ENCODE data around the gene XG.
"Not testable (repeated sequence)": the region's sequence is repeated elsewhere in the genome, so short reads cannot be mapped to it uniquely, and the experiment has no call there.

XG gene

DNA sequence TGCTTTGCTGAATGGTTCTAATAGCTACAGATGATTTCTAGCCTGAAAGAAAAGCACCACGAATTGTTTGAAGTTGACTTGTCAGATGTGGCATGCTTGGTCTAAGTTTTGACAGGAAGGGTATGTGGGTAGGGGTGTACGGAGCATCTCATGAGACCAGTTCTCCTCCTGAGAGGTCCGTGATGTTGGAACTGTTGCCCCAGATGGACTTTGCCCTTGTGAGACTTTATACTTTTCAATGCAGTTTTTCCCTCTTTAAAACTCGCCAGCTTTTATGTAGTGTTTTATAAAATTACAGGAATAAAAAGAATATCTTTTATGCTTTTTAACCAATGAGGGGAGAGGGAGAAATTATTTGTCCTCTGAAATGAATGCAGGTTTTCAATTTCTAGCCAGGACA lies 16.6 kb upstream of the XG start:
- DNase-seq: no peak

DNA sequence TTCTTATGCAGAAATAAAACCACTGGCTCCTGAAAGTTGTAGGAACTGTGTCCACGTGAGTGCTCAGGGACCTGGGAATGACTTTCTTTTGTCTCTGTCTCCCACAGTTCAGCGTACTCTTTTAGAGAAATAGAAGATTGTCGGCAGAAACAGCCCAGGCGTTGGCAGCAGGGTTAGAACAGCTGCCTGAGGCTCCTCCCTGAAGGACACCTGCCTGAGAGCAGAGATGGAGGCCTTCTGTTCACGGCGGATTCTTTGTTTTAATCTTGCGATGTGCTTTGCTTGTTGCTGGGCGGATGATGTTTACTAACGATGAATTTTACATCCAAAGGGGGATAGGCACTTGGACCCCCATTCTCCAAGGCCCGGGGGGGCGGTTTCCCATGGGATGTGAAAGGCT lies 11.2 kb upstream of the XG start:
- DNase-seq: no peak

DNA sequence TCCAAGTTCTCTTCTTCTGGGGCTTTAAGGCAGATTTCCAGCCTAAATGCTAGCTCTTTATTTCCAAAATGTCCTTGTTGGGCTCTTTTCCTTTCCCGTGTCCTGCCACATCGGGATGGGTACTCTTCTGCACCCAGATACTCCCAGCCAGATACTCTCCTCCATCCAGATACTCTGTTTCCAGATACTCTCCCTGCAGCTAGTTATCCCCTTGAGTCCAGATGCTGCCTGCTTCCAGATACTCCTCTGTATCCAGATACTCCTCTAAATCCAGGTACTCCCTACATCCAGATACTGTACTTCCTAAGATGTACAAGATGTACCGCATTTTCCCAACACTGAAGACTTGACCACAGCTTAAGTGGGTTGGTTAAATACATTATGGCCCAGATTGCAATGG lies 10.5 kb upstream of the XG start:
- no peak for DNase-seq

DNA sequence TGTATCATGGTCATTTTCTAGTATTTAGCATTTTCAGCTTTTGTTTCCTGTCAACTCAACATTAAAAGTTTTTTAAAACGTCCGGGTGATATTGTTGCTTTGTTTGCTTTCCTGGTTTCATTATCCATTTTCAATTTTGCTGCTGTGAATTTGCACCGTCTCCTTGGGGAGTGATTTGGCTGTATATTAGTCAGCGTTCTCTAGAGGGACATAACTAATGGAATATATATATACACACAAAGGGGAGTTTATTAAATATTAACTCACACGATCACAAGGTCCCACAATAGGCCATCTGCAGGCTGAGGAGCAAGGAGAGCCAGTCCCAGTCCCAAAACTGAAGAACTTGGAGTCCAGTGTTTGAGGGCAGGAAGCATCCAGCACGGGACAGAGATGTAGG lies 5.6 kb upstream of the XG start:
- not testable (repeated sequence) for DNase-seq

DNA sequence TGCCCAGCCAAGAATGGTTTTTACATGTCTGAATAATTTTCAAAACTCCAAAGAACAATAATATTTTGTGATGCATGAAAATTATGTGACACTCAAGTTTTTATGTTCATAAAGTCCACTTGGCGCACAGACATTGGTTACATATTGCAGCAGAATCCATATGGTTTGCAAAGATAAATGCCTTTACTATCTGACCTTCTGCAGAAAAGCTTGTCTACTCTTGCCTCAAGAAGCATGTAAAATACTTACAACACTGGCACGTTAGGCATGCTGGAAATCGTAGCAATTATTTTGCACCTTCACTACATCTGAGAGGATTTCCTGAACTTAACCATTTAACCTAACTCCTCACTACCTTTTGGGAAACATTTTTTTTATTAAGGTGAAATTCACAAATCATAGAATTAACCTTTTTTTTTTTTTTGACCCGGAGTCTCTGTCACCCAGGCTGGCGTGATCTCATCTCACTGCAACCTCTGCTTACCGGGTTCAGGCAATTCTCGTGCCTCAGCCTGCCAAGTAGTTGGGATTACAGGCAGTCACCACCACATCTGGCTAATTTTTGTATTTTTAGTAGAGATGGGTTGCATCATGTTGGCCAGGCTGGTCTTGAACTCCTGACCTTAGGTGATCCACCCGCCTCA lies 3.5 kb upstream of the XG start:
- no peak for DNase-seq

DNA sequence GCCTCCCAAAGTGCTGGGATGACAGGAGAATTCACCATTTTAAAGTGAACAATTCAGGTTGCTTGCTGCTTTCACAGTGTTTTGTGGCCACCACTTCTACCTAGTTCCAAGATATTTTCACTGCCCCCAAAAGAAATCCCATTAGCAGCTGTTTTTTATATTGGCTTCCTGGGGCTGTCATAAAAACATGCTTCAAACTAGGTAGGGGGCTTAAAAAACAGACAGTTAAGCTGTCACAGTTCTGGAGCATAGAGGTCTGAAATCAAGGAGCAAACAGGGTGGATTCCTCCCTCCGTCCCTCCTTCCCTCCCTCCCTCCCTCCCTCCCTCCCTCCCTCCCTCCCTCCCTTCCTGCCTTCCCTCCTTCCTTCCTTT lies 3.0 kb upstream of the XG start:
- no peak for DNase-seq

DNA sequence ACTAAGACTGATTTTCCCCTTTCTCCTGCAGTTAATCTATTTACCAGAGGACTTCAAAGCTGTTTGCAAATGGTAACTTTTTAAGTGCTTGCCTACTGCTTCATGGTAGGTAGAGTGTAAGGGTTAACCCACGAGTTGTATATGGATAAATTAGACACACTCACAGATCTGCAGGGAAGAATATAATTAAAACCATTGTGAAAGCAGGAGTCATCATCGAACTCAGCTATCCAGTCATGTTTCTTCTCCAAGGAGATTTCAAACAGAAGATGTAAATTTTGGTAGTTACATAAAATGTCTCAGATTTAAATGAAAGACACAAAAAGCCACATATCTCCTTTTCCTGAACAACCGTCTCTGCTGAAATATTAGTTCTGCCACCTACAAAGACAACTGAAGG lies 549 bp upstream of the XG start:
- DNase-seq: no peak

DNA sequence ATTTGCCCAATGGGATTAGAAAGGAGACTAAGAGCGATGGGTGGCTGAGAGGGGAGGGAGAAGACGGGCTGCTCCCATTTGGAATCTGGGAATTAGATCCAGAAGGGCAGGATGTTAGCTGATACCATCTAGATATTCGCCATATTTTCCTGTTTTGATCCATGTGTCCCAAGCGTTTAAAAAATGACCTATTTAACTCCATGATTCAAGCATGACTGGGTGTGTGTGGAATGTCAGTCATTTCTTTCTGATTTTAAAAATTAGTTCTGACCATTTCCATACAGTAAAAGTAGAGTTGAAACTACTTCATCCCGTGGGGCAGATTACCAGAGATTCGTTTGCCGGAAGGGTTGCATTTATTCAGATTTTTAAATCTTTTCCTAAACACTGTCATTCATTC lies 601 bp downstream of the XG start:
- not testable (repeated sequence) for DNase-seq

DNA sequence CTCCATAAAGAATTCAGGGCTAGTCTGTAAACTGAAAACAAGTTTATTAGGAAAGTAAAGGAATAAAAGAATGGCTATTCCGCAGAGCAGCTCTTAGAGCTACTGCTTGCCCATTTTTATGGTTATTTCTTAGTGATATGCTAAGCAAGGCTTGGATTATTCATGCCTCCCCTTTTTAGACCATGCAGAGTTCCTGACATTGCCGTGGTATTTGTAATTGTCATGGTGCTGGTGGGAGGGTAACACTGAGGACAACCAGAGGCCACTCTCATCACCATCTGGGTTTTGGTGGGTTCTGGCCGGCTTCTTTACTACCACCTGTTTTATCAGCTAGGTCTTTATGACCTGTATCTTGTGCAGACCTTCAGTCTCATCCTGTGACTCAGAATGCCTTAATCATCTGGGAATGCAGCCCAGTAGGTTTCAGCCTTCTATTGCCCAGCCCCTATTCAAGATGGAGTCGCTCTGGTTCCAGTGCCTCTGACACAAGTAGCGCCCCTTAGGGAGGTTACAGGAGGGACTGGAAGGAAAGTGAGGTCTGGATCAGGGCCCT lies 3.4 kb downstream of the XG start:
- not testable (repeated sequence) for DNase-seq

DNA sequence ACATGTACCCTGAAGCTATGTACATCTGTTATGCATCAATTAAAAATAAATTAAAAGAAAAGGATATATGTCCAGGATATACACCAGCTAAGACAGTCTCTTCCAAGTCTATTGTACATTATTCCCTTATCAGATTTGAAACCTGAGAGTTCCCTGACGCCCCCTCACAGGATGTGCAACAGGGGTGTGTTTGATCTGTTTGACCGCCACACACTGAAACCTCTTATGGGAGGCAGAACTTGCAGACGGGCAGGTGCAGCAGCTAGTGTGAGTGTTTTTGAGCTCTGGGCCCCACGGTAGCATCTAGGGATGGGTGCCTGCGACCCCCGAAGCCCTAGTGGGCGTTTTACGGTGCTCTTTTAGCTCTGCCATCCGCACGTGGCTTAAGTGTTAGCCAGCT lies 4.7 kb downstream of the XG start:
- no peak for DNase-seq

DNA sequence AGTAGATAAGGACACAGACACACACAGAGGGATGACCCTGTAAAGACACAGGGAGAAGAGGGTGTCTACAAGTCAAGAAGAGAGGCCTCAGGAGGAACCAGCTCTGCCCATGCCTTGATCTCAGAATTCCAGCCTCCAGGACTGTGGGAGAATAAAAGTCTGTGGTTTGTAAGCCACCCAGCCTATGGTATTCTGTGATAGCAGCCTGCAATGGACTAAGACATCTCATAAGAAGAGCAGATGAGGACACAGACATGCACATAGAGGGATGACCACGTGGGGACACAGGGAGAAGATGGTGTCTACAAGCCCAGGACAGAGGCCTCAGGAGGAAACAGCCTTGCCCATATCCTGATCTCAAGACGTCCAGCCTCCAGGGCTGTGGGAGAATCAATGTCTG lies 9.4 kb downstream of the XG start:
- DNase-seq: no peak

DNA sequence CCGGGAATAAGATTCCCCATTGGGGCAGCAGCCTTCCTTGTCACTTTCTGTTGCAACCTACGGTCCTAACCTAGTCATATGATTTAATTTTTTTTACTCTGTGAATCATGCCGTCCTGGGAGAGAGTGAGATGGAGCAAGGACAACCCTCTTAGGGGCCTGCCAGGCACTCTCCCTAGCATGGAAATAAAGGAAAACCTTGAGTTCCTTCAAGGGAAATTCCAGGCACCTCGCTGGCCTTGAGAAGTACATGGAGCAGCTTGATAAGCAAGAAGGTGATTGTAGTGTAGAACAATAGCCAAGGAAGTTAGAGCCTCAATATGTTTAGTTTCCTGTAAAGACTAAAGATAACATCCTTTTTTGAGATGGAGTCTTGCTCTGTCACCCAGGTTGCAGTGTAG lies 10.8 kb downstream of the XG start:
- DNase-seq: not testable (repeated sequence)

DNA sequence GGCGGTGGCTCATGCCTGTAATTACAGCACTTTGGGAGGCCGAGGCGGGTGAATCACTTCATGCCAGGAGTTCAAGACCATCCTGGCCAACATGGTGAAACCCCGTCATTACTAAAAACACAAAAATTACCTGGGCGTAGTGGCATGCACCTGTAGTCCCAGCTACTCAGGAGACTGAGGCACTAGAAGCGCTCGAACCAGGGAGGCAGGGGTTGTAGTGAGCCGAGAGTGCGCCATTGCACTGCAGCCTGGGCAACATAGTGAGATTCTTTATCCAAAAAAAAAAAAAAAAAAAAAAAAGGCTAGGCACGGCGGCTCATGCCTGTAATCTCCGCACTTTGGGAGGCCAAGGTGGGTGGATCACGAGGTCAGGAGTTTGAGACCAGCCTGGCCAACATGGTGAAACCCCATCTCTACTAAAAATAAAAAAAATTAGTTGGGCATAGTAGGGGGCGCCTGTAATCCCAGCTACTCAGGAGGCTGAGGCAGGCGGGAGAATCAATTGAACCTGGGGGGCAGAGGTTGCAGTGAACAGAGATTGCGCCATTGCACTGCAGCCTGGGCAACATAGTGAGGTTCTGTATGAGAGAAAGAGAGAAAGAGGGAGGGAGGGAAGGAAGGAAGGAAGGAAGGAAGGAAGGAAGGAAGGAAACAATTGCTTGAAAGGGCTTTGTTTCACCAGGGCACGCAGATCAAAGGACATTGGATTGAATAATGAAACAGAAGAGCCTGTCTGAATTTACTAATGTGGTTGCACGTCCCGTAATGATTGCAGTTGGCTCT lies 13.1 kb downstream of the XG start:
- not testable (repeated sequence) for DNase-seq

DNA sequence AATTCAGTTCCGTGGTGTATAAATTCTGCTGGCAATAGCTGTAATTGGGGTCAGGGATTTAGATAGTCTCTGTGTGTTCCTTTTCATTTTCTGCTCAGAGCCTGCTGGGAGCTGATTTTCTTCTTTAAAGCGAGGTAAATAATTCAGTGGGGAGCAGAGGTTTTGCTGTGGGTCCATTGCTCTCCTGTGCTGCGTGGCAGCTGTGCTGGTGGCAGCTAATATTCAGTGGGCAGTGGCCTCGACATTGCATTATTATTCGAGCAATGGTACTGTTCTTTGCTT lies 13.7 kb downstream of the XG start:
- DNase-seq: no peak

DNA sequence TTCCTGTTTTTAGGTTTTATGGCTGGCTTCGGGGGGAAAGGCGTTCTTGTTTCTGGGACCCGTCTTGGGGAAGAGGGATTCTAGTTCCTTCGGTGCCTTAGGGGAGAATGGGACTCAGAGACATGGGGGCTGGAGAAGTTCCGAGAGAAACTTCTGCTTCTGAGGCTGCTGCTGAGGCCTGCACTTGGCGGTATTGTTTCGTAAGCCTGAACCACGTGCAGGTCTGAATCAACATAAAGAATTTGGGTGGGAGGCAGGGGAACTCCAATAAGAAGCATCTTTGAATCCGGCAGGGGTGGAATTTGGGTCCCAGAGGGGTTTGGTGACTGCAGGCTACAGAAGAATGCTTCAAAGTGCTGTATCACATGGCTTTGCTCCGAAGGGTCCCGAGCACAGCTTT lies 15.1 kb downstream of the XG start:
- no peak for DNase-seq

DNA sequence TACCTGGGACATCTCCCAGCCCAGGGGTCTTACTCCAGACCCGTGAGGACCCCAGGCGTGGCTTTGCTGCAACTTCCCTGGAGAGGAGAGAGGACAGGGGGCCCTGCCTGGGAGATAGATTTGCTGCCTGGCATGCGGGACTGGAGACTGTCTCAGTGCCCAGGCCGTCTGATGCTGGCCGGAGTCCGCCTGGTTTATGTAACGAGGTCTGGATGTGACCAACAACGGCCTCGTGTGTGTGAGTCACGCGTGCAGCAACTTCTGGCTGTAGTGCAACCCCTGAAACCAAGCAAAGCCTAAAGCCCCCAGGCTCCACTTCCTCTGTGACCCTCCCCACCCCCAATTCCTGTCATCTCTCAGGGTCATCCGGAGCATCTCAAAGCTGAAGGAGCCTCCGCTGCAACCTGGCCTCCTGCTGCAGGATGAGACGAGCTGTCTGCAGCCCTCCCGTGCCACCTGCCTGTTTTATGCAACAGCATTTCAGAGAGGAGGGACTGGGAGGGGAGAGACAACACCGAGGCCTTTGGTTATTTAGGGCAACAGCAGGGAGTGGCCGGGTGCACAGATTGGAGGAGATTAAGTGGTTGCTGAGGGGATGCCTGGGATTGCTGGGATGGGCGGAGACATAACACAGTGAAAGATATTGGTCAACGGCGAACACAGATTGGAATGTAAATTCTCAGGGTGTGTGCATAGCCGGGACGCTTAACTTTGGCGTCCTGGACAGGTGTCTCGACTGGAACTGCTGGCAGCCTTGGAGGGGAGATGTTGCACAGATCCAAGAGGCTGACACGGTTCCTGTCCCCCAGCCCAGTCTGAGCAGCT lies 16.0 kb downstream of the XG start:
- DNase-seq: no peak

DNA sequence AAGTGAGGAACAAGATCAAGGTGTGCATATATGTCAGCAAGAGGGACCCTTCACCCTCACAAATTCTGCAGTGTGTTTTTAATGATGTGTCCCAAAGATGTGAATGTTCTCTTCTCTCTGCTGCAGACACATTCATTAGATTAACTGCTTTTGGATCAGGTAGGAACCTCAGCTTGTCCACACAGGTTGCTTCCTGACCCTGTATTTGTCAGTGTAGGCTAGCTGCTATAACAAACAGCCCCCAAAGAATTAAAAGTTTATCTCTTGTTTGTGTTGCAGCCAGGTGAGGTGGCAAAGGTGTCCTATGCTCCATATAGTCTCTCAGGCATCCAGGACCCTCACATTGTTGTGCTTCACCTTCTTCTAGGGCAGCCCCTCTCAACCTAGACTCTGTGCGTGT lies 17.8 kb downstream of the XG start:
- no peak for DNase-seq

DNA sequence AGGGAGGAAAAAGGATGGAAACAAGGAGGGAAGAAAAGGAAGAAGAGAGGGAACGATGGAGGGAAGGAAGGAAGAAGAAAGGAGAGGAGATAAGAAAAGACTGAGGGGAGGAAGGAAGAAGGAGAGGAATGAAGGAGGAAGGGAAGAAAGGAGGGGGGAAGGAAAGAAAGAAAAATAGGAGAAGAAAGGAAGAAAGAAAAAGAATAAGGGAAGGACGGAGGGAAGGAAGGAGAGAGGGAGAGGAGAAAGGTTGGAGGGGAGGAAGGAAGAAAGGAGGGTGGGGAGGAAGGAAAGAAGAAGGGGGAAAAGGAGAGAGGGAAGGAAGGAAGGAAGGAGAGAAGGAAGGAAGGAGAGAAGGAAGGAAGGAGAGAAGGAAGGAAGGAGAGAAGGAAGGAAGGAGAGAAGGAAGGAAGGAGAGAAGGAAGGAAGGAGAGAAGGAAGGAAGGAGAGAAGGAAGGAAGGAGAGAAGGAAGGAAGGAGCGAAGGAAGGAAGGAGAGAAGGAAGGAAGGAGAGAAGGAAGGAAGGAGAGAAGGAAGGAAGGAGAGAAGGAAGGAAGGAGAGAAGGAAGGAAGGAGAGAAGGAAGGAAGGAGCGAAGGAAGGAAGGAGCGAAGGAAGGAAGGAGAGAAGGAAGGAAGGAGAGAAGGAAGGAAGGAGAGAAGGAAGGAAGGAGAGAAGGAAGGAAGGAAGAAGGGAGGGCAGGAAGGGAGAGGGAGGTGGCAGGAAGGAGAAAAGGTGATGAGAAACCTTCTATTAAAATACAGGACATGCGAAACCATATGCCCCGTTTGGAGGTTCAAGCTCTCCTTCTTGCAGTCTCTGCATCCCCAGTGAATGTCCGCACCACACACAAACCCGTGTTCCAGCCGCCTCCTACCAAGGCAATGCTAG lies 21.6 kb downstream of the XG start:
- not testable (repeated sequence) for DNase-seq

DNA sequence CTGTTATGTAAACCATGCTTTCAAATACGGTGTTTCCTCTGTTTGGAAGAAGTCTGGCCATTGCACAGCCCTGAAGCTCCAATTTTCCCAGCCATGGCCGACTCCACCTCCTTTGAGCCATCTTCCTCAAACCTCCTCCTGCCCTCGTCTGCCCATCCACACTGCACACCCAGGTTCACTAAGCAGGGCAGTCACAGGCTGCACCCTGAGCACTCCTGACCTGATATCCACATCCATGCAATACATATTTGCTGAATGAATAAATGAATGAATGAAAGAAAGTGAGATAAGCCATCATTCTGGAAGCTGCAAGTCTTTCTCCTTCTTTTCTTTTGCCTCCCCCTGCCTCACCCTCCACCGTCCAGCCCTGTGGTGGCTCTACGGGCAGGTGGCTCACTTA lies 22.2 kb downstream of the XG start:
- no peak for DNase-seq

DNA sequence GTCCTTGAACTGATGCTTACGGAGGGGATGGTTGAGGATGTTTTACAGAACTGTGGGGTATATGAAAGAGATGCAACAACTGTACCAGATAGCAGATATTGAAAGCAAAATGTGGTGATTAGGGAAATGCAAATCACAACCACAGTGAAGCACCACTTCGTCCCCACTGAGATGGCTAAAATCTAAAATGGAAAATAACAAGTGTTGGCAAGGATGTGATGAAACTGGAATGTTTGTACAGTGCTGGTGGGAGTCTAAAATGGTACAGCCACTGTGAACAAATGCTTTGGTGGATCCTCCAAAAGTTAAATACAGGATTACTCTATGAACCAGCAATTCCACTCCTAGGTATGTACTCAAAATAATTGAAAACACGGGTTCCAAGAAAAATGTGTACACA lies 22.9 kb downstream of the XG start:
- no peak for DNase-seq

DNA sequence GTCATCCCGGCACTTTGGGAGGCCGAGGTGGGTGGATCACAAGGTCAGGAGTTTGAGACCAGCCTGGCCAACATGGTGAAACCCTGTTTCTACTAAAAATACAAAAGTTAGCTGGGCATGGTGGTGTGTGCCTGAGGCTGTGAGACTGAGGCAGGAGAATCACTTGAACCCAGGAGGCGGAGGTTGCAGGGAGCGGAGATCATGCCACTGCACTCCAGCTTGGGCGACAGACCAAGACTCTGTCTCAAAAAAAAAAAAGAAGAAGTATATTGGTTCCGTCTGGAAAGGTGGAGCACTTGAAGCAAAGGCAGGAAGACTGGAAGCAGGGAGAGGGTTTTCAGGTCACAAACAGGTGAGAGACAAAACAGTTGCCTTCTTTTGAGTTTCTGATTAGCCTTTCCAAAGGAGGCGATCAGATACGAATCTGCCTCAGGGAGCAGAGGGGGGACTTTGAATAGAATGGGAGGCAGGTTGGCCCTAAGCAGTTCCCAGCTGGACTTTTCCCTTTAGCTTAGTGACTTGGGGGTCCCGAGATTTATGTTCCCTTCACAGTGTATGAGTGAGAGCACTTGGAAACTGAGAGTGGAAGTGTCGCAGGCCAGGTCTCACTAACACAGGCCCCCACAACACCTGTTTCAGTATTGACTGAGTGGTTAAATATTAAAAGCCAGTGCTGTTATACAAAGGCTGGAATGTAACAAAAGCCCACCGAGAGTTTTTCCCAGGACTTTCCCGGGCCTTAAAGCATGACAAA lies 28.8 kb downstream of the XG start:
- not testable (repeated sequence) for DNase-seq

DNA sequence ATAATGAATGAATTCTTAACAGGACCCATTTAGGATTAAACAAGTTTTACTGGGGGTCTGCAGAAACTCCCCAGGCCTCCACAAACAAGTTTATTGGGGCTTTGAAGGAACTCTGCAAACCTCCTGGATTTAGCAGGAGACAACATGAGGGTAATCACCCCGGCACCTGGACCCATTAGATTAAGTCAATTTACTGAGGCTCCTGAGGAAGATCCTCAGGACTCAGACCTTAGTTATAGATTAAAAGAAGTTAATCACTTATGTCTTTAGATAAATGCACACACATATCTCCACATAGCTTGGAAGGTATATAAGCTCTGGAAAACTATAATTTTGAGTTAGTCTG lies 29.4 kb downstream of the XG start:
- DNase-seq: no peak
